ENCODE data around the gene ARNT2.
"Not testable (repeated sequence)": the region's sequence is repeated elsewhere in the genome, so short reads cannot be mapped to it uniquely, and the experiment has no call there.

Gene ARNT2

GRCh38 chr15:80510985-80511384 lies 106.8 kb downstream of the ARNT2 start:
- DNase-seq (ENCODE audit: low read depth in 2 of 3, low spot score in 1 of 3): not testable (repeated sequence)

DNA sequence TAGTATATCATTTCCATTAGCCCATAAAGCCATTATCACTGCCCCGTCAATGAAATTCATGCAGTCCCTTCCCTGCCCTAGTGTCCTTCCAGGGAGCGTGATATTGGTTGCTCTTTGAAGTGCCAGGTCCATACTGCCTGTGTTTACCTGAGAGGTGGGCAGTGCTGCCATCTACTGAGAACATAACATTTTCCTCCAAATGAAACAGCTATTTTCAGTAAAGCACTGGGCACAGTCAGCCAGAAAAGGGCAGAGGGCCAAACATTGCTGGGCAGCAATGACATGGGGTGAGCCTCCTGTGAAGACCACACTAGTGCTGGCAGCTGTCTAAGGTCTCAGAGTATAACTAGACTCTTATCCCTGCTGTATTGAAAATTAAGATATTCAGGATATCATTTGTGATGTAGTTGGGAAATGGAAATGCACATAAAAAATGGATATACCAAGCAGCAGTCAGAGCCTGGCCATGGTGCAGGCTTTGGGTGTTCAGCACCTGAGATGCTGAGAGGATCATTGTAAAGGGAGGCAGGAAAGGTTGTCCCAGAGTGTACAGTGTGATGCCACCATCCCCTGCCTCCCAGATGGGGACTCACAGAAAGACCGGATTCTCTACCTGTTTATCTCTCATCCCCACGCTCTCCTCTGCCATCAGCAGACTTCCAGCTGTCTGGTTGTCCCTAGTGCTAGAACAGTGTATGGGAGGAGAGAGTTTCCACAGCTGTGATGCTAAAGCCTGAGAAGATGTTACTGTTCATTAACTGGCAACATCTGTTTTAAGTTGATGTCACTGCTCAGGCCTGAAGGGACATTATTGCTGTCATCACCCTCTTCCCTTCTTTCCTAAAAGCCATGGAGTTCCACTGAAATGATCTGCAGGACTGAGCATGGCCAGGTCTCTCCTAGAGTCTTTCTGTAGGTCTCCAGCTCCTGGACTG lies 108.8 kb downstream of the ARNT2 start:
- no peak for DNase-seq (ENCODE audit: low read depth in 2 of 3, low spot score in 1 of 3)

- no peak for DNase-seq (ENCODE audit: low read depth in 2 of 3, low spot score in 1 of 3)
Measured at GRCh38 chr15:80514071-80514780, 110.0 kb downstream of the ARNT2 start.

DNA sequence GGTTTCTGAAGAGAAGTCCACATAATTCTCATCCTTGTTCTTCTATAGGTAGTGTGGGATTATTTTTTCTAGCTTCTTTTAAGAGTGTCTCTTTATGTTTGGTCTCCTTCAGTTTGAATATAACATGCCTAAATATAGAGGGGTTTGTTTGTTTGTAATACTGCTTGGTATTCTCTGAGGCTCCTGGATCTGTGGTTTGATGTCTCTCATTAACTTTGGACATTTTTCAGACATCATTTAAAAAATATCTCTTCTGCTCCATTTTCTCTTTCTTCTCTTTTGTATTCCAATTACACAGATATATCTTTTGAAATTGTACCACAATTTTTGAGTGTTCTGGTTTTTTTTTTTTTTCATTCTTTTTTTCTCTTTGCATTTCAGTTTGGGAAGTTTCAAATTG lies 113.1 kb downstream of the ARNT2 start:
- no peak for DNase-seq (ENCODE audit: low read depth in 2 of 3, low spot score in 1 of 3)

DNA sequence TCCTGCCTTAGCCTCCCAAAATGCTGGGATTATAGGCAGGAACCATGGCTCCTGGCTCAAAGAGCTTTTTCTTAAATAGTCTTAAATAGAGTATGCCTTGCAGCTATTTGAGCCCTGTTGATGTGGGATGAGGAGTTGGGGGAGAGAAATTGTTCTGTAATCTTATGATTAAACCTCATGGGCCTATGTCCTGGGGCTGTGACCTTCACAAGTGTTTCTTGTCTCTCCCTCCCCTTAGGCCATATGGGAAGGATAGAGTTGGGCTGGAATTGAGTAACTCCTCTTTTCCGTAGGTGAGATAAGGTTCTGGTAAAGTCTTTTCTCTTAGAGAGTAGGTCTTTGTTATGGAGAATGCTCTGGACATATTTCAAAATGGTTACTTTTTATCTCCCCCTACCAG lies 114.3 kb downstream of the ARNT2 start:
- DNase-seq (ENCODE audit: low read depth in 2 of 3, low spot score in 1 of 3): no peak

DNA sequence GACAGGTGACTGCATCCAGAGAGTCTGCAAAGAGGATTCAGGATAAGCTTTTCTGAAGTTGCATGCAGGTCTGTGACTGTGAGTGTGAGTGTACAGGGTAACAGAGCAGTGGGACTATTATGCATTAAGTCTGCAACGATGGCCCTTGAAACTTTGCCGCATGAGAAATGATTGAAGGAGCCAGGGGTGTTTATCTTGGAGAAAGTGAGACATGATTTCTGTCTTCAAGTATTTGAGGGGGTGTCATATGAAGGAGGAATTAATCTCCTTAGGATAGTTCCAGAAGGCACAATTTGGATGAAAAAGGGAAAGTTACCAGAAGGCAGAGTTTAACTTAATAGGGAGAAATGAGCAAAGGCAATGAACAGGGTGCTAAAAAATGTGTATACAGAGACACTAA lies 119.6 kb downstream of the ARNT2 start:
- no peak for DNase-seq (ENCODE audit: low read depth in 2 of 3, low spot score in 1 of 3)

GRCh38 chr15:80525853-80526252 lies 121.7 kb downstream of the ARNT2 start:
- DNase-seq (ENCODE audit: low read depth in 2 of 3, low spot score in 1 of 3): no peak

GRCh38 chr15:80526556-80527340 lies 122.6 kb downstream of the ARNT2 start:
- DNase-seq (ENCODE audit: low read depth in 2 of 3, low spot score in 1 of 3): no peak

GRCh38 chr15:80527406-80527805 lies 123.2 kb downstream of the ARNT2 start:
- DNase-seq (ENCODE audit: low read depth in 2 of 3, low spot score in 1 of 3): no peak

DNA sequence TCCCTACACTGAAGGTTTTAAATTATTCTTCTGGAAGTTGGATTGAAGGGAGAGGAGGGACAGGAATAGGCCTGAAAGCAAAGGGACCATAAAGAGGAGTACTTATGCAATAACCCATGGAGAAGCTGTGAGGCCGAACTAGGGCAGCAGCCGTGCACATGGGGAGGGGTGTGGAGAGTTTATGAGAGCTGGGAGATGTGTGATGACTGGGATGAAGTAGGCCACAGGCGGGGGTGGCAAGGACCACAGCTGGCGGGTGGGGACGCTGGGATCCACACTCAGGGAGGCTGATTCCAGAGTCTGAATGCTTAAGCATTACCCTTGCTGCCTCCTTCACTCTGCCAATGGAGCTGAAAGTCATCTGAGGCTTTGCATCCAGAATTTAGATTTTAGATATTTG lies 123.8 kb downstream of the ARNT2 start:
- no peak for DNase-seq (ENCODE audit: low read depth in 2 of 3, low spot score in 1 of 3)

- no peak for DNase-seq (ENCODE audit: low read depth in 2 of 3, low spot score in 1 of 3)
Measured at GRCh38 chr15:80530737-80531365, 126.7 kb downstream of the ARNT2 start.

DNA sequence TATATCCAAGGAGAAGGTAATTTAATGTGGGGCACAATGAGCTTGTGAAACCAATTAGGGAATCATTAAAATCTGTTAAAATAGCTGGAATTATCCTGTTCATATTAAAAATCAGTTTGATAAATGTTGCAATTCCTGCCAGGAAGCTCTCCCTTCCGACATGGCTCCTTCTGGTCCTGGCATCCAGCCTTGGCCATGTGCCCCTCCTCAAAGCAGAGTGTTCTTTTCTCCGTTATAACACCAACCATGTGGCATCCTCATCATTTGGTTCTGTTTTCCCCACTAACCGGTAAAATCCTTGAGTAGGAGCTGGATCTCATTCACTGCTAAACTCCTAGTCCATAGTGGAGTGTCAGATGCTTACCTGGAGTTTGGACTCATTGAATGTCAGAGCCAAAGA lies 127.2 kb downstream of the ARNT2 start:
- no peak for DNase-seq (ENCODE audit: low read depth in 2 of 3, low spot score in 1 of 3)

DNA sequence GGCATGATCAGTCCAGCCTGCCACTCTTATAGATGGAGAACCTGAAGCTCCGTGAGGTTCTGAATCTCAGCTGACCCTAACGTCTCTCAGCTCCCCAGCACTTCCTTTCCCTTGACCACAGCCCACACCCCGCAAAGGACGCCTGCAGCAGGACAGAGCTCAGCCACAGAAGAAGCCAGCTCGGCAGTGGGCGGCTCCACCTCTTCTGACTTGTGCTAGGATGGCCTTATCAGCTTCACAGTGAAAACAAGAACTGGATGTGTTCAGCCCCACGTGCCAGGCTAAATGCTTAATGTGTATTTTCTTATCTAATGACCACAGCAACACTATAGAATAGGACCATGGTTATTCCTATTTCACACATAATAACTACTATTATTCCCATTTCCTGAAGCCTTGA lies 127.6 kb downstream of the ARNT2 start:
- no peak for DNase-seq (ENCODE audit: low read depth in 2 of 3, low spot score in 1 of 3)

- DNase-seq (ENCODE audit: low read depth in 2 of 3, low spot score in 1 of 3): no peak
Measured at GRCh38 chr15:80533790-80534333, 129.7 kb downstream of the ARNT2 start.

DNA sequence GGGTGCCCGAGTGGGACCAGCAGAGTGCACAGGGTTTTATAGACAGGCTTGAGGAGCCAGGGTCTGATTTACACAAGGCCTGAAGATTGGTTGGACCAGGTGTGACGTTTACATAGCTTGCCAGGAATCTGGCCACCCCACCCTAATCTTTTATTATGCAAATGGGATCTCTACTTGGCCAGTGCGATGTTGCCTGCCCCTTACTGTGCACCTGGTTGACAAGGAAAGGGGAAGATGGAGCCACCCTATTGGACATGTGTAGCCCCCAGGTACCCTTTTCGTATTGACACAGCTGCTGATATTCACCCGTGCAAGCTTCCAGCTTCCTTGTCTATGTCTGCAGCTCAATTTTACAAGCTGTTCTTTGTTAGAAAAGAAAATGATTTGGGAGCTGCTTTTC lies 132.0 kb downstream of the ARNT2 start:
- DNase-seq (ENCODE audit: low read depth in 2 of 3, low spot score in 1 of 3): no peak

GRCh38 chr15:80536716-80537115 lies 132.5 kb downstream of the ARNT2 start:
- DNase-seq (ENCODE audit: low read depth in 2 of 3, low spot score in 1 of 3): no peak

- DNase-seq (ENCODE audit: low read depth in 2 of 3, low spot score in 1 of 3): no peak
Measured at GRCh38 chr15:80545078-80545477, 140.9 kb downstream of the ARNT2 start.

DNA sequence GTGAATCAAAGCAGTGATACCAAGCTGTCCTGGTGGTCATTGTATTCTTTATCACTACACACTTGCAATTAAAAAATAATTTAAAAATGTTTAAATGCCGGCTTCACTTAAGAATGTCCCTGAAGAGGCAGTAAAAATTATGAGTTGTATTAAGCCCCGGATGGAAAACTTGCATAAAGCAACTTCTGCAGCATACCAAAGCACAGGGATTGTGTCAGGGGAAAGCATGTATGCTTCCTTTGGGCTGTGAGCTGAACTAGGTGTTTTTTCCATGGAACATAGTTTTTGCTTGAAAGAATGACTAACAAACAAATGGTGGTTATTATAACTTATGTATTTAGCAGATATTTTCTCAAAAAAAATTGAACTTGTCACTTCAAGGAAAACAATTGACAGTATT lies 143.1 kb downstream of the ARNT2 start:
- DNase-seq (ENCODE audit: low read depth in 2 of 3, low spot score in 1 of 3): no peak

DNA sequence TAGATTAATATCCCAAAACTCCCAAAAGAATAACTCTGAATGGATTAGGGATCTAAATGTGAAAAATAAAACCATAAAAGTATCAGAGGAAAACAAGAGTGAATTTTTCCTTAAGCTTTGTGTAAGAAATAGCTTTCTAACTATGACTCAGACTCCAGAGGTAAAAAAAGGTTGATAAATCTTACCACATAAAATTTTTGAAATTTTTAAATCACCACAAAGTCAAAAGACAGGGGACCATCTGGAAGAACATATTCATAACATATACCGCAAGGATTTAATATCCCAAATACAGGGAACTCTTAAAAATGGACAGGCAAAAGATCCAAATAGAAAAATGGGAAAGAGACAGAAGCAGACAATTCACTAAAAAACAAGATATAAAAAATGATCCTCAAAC lies 145.0 kb downstream of the ARNT2 start:
- no peak for DNase-seq (ENCODE audit: low read depth in 2 of 3, low spot score in 1 of 3)

DNA sequence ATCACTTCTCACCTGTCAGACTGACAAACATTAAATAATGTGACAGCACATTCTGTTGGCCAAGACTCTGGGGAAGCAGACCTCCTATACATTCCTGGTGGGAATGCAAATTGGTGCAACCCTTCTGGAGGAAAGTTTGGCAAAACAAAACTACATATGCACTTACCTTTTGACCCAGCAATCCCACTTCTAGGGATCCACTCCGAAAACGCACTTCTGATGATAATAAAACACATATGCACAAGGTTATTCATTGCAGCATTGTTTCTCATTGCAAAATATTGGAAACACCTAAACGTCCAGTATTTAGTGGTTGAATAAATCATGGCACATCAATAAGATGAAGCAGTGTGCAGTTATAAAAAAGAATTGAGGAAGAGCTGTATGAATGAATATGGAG lies 145.5 kb downstream of the ARNT2 start:
- DNase-seq (ENCODE audit: low read depth in 2 of 3, low spot score in 1 of 3): no peak
